AG20443 (cell line): ENCODE measurements around the gene PTPN14.

Experiments used
- DNase-seq: peaks from one replicate; pipeline ENCODE4 v3.0.0; 2012; ENCODE audit warnings: low spot score, mixed read lengths

The PTPN14 gene

GRCh38 chr1:214568328-214568727 lies 16.9 kb upstream of the PTPN14 start:
- DNase-seq: peak; percentile 17

GRCh38 chr1:214567481-214567980 lies 16.1 kb upstream of the PTPN14 start:
- DNase-seq: no peak

- DNase-seq: peak; percentile 70
Measured at GRCh38 chr1:214566158-214567104, 15.0 kb upstream of the PTPN14 start.

GRCh38 chr1:214565310-214565709 lies 13.9 kb upstream of the PTPN14 start:
- no peak for DNase-seq

DNA sequence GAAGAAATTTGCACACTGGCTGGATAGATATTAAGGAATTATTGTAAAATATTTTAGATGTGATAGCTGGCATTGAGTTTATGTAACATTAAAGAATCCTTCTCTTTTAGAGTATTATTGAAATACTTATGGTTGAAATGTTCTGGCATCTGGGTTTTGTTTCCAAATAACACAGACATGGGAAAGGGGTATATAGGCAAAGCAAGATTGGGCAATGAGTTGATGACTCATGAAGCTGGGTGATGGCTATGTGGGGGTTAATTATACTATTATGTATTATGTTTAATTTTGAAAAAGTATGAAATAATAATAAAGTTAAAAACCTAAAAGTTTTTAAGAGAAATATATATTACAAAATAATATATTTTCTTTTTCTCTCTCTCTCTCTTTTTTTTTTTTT lies 12.5 kb upstream of the PTPN14 start:
- no peak for DNase-seq

DNA sequence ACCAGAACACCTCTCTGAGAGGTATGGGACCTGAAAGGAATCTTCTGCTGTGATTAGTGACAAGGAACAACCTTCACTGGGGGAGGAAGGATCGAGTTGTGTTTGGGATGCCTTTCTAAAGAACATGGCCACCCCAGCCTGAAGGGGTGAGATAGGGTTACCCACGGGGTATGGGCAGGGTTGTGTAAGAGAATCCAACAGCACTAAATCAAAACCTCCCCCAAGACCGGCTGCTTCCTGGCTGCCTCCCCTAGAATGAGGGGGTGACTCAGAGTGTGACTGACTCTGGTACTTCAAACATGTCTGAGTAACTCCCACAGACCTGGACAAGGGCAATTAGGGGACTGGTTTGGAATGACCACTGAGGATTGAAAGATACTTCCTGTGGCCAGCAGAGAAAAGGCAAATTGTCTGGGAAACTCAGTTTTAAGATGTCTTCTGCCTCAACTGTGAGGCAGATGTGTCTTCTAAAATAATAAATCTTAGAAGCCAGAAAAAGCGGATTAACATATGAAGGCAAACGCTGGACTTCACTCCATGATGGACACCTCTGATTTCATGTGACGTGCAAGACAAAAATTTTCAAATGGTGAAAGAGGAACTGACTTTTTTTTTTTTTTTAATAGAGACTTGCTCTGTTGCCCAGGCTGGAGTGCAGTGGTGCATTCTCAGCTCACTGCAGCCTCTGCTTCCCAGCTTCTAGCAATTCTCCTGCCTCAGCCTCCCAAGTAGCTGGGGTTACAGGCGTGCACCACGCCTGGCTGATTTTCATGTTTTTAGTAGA lies 6.7 kb upstream of the PTPN14 start:
- DNase-seq: peak; percentile 79

DNA sequence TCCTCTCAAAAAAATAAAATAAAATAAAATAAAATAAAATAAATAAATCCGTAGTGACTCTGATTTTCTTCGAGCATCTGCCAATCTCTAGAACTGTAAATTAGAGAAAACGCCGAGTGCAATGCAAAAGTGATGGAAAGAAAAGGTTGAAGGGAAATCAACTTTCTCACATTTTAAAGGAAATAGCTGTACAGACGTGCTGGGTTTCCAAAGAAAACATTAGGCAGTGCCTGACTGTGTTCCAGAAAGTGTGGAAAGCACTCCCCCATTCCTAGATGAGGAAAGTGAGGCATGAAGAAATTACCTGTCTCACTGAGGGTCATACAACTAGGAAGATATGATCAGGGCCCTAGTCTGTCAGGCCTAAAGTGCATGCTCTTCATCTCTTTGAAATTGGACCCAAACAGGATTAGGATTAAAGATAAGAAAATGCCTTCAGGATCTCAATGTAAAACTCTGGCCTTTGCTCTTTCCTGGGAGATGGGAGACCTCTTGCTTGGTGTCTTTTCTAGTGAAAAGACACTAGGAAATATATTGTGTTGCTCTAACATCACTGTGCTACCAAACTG lies 1.8 kb upstream of the PTPN14 start:
- no peak for DNase-seq

GRCh38 chr1:214552174-214552608 lies 789 bp upstream of the PTPN14 start:
- DNase-seq: peak; percentile 85

GRCh38 chr1:214550857-214551435 lies 456 bp downstream of the PTPN14 start:
- peak; percentile 65 for DNase-seq

DNA sequence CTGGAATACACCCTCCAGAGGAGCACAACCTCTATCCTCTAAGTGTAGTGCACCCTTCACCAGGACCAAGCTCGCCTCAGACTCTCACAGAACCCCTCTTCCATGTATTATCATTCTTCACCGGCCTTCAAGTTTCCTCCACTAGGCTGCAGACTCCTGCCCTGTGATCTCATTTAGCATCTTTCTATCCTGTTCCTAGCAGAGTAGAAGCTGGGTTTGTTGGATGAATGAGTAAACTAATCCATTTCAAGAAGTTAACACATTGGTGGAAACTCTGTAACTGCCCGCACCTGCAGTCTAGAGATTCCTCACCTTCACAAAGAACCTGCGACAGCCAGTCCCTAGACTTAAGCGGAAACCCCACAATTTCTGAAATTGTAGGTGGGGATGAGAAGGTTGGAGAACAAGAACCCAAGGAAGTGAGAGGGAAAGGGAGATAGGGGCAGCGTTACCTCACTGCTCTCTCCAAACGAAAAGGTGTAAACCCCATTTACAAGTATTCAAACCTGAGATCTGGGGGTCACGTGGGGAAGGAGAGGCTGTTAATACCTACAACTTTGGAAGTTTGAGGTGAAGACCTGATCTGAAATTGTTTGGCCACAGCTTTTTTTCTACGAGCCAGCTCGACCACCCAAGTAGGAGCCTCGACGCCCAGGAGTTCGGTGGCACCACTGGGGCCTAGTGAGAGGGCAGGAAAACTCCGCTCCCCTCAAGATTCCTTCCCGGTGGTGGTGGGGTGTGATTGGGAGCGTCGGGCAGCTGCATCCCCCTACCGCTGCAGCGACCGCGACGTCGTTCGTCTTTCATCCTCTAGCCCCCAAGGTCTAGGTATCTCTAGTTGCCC lies 1.2 kb downstream of the PTPN14 start:
- peak; percentile 43 for DNase-seq

DNA sequence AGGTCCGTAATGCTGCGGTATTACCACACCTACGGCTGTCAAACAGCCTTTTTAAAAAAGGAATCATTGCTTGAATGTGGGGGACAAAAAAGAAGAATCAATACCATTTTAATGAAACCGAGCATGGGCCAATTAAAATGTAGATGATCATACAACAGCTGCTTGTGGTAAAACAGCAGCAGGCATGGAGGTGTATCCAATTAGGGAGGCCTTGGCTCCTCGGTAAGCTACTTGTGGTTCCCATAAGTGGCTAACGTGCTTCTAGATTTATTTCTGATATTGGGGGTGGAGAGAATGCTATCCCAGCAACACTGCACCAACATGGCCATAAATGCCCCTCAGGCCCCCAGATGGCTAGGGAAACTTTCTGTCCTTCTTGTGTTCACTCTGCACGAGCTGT lies 1.8 kb downstream of the PTPN14 start:
- no peak for DNase-seq

DNA sequence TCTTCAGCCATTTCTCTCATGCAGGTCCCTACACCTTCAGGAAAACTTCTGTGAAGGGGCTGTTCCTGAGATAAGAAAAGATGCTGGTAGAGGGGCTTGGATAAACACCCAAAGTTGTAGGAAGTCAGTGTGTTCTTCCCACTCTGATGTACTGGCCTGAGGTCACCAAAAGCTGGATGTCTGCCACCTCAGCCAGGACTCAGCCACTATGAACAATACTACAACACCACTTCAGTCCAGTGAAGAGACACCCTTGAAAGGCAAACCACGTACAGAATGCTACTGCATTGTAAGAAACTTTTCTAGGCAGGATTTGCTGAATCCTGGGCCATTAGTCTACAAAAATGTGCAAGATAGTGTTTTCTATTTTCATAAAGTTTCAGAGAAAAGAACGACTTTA lies 2.4 kb downstream of the PTPN14 start:
- DNase-seq: peak; percentile 52

DNA sequence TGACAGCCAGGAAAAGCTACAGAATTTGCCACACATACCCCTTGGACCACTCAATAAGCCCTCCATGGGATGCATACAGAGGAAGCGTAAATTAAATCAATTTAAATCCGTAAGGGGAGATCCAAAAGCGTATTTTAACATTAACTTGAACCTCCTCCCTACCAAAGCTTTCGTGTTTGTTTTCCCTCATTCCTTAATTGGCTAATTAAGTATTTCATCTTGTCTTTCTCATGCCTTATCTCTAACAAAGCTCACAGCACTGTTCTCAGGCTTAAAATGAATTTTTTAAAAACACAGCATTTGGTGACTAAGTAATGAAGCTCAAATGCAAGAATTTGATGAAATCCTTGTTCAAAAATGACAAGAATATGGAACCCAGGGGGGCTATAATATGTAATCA lies 3.1 kb downstream of the PTPN14 start:
- no peak for DNase-seq

DNA sequence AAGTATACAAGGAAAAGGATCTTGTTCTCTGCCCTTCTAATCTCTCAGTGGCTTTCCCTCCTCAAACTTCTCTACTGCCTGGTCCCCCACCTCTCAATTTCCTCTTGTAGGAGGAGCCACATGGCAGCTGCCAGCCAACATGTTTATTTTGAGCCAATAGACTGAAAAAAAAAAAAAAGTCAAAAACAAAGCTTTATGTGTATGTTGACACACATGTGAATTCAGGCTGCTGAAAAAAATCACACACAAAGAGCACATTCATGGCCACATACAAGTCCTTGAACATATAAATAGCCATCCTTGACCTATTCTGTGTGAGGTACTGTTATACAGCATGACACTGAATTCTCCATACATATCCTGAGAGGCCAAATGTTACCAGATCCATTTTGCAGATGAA lies 3.7 kb downstream of the PTPN14 start:
- DNase-seq: no peak

- no peak for DNase-seq
Measured at GRCh38 chr1:214546886-214547641, 4.3 kb downstream of the PTPN14 start.

DNA sequence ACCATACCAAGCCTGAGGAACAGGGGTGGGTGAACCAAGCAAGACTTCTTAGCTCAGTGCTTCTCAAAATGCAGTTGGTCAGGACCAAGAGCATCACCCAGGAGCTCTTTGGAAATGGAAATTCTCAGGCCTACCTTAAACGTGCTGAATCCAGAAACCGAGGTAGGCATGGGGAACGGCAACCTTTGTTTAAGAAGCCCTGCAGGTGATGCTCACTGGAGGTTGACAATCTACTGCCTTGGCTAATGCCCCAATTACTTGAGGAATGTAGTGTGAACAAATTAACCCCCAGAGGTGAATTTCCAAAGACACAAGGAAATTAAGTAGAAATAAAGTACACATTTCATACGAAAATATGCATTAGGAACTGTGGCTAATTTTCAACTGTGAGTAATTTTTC lies 5.3 kb downstream of the PTPN14 start:
- no peak for DNase-seq

- no peak for DNase-seq
Measured at GRCh38 chr1:214545293-214545692, 6.1 kb downstream of the PTPN14 start.

GRCh38 chr1:214544791-214545190 lies 6.6 kb downstream of the PTPN14 start:
- DNase-seq: no peak

- no peak for DNase-seq
Measured at GRCh38 chr1:214542275-214543199, 8.9 kb downstream of the PTPN14 start.
